ENCODE data around the gene RDH16.
"Not testable (repeated sequence)": the region's sequence is repeated elsewhere in the genome, so short reads cannot be mapped to it uniquely, and the experiment has no call there.

The RDH16 gene

DNA sequence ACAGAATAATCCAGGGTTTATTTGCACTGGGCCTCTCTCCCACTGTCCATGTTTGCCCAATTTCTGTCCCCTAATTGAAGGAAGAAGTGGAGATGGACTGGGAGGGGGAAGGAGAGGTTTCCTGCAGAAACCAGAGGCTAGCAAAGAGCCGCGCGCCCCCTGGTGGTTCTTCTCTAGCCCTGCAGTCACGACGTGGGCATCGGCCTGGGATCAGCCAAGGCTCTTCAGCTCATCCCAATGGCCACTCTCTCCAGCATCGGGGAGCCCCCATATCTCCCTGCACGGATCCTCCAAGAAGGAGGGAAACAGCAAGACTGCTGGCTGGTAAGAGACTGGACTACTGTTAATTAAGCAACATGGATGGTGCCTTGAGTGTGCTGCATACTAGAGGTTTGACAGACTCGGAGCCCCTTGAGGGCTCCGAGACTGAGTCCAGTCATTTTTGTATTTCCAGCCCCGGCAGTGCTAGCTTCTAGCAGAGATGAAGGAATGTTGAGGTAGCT is 30.2 kb upstream of the RDH16 start:
- TF ChIP-seq, protein P1, sequence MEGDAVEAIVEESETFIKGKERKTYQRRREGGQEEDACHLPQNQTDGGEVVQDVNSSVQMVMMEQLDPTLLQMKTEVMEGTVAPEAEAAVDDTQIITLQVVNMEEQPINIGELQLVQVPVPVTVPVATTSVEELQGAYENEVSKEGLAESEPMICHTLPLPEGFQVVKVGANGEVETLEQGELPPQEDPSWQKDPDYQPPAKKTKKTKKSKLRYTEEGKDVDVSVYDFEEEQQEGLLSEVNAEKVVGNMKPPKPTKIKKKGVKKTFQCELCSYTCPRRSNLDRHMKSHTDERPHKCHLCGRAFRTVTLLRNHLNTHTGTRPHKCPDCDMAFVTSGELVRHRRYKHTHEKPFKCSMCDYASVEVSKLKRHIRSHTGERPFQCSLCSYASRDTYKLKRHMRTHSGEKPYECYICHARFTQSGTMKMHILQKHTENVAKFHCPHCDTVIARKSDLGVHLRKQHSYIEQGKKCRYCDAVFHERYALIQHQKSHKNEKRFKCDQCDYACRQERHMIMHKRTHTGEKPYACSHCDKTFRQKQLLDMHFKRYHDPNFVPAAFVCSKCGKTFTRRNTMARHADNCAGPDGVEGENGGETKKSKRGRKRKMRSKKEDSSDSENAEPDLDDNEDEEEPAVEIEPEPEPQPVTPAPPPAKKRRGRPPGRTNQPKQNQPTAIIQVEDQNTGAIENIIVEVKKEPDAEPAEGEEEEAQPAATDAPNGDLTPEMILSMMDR (IDR thresholded peaks at IDR 0.05; ENCODE audit: low read depth, low read length), result peak; percentile 87
- no peak overlapping the region for H3K4me3 ChIP-seq (ENCODE audit: low read depth, low read length)

DNA sequence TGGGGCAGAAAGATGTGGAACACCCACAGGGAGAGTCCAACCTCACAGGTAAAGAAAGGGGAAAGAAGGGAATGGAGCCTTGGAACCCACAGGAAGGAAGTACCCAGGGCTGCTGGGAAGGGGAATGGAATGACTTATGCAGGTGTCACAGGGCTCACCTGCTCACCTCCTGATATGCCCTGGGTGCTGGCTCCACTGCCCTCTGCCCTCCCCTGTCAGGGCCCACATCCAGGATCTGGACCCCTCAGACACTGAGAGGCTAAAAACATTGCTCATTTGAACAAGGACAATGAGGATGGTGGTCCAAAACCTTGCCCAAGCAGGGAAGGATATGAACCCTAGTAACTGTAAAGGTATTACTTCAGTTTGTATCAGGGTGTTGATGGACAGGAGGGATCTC is 29.6 kb upstream of the RDH16 start:
- no peak overlapping the region for H3K4me3 ChIP-seq (ENCODE audit: low read depth, low read length)
- TF ChIP-seq, protein P1 (IDR thresholded peaks at IDR 0.05; ENCODE audit: low read depth, low read length), result no peak

DNA sequence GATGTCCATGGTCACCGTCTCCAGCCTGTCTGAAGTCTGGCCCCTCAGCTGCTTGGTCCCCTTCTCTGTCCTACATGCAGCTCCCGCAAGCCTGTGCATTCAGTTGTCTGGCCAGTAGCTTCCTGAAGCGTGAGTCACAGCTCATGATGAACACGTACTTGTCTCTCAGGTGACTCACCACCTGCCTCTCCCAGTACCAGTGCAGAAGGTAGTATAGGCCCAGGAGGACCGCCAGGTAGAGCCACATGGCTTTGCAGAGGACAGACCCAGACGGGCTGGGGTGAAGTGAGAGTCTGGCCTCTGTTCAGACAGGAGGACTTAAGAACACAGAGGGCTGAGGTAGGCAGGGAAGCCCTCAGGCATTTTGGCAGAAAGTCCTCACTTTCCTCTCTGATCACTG is 28.3 kb upstream of the RDH16 start:
- not testable (repeated sequence) for H3K4me3 ChIP-seq (ENCODE audit: low read depth, low read length)

DNA sequence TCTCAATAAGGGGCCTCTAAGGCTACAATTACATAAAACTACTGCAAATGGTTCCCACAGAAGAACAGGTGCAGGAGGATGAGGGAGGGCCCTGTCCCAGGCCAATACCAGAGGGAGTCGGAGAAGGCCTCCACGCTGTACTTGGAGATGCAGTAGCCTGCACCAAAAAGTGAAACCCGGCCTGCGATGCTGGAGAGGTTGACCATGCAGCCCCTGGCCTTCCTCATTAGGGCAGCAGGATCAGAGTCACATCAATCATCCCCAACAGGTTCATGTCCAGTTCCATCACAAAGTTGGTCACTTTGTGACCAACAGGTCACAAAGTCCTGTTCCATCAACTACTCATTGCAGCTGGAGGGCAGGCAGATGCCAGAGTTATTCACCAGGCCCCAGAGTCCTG is 26.0 kb upstream of the RDH16 start:
- H3K4me3 ChIP-seq (ENCODE audit: low read depth, low read length), result no peak overlapping the region
- TF ChIP-seq, protein P1 (IDR thresholded peaks at IDR 0.05; ENCODE audit: low read depth, low read length), result no peak

DNA sequence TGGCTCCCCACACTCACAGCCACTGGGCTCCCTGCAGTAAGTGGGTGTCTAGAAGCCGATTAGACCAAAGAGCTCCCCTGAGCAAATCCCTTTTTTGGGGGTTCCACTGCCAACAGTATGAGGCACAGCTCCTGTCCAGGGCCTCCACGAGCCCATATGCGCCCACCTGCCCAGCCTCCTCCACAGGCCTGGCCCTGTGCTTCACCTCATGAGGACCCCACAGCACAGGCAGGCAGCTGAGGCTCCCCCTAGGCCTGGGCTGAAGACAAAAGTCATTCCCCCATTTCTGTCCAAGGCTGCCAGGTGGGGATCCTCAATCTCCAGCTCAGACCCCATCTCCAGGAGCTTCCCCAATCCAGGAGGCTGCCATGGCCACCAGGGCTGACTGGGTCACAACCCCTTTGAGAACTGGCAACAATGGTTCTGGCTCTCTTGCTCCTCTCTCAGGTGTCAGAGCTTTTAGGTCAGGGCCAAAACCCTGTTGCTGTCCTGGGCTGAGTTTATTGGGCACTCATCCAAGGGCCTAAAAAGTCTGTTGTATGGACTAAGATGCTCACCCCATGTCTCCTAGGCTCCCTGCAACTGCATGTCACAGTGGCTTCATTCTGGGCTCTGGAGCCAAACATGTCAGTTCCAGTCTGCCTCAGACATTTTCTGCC is 25.3 kb upstream of the RDH16 start:
- H3K4me3 ChIP-seq (ENCODE audit: low read depth, low read length), result not testable (repeated sequence)

DNA sequence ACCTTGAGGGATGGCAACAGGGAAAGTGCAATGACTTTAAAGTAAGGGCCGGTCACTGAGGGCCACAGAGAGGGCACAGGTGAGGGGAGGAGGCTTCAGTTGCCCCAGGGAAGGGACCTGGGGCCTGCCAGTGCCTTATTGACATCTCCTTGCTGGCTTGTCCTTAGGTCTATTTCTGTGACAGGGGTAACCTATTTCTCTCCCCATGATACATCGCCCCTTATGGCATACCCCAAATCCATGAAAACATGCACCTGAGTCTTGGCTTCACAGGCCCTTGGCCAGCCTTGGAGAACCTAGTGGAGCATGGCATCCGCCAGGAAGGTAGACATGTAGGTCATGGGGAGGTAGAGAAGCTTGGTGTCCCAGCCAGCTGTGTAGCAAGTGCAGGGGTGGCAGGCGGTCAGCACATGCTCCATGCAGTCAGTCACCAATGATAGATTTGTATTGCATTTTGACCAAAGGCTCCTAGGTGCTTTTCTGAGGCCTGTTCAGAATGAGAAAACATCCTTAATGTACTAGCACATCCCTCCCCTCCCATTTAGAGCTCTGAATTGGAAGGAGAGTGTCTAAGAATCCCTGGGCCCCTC is 23.6 kb upstream of the RDH16 start:
- TF ChIP-seq, protein P1 (IDR thresholded peaks at IDR 0.05; ENCODE audit: low read depth, low read length), result no peak
- H3K4me3 ChIP-seq (ENCODE audit: low read depth, low read length), result no peak overlapping the region

DNA sequence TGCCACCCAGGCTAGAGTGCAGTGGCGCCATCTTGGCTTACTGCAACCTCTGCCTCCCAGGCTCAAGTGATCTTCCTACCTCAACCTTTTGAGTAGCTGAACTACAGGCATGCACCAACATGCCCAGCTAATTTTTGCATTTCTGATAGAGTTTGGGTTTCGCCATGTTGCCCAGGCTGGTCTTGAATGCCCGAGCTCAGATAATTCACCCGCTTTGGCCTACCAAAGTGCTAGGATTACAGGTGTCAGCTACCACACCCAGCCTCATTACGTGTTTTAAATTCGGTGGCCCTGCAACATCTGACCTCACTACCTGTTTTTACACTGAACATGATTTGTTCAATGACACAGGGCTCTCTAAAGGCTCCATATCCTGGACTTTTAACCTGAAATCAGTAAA is 22.9 kb upstream of the RDH16 start:
- TF ChIP-seq, protein P1 (IDR thresholded peaks at IDR 0.05; ENCODE audit: low read depth, low read length), result no peak
- no peak overlapping the region for H3K4me3 ChIP-seq (ENCODE audit: low read depth, low read length)

DNA sequence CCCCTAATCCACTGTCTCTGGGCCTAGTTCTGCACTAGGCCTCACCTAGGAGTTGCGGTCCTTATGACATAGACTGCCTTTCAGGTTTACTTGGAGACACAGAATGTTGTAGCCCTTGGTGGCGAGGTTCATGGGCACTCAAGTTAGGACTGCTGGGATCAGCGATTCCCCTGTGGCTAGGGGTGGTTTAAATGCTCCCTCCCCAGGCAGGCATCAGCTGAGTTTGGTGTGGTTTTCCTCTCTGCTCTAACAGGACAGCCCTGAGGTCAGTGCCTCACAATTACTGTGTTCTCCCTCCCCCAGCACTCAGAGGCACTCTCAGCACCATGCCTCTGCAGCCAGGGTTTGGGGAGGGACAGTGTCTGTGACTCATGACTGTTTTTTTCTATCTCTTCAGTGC is 22.2 kb upstream of the RDH16 start:
- TF ChIP-seq, protein P1 (IDR thresholded peaks at IDR 0.05; ENCODE audit: low read depth, low read length), result no peak
- H3K4me3 ChIP-seq (ENCODE audit: low read depth, low read length), result no peak overlapping the region
